ENCODE measurements around the gene HS1BP3.

HS1BP3 gene

DNA sequence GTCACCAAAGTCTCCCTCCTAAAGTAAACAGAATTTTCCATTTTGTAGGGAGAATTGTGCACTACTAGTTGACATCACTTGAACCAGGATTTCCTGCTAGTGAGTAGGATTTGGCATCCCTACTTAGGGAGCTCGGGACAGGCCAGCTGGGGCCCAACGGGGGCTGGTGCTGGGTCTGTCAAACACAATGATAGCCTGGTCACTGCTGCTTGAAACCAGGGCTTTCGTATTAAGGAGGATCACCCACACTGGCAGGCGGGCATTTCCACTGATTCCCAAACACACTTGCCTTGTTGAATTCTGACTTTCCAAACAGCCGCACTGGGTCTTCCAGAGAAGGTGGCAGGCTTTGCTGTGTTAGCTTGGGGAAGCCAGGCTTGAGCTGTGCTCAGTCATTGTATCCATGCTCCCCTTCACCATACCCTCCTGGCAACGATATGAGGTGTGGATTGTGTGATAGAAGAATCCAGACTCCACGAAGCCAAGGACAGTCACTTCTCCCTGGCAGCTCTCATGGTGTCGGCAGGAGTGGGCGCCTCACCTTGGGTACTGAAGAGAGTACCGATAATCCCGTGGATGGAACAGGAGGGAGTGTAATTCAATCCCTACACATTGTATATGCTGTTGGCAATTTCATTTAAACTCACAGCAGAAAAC is 23.5 kb upstream of the HS1BP3 start:
- DNase-seq: no peak

DNA sequence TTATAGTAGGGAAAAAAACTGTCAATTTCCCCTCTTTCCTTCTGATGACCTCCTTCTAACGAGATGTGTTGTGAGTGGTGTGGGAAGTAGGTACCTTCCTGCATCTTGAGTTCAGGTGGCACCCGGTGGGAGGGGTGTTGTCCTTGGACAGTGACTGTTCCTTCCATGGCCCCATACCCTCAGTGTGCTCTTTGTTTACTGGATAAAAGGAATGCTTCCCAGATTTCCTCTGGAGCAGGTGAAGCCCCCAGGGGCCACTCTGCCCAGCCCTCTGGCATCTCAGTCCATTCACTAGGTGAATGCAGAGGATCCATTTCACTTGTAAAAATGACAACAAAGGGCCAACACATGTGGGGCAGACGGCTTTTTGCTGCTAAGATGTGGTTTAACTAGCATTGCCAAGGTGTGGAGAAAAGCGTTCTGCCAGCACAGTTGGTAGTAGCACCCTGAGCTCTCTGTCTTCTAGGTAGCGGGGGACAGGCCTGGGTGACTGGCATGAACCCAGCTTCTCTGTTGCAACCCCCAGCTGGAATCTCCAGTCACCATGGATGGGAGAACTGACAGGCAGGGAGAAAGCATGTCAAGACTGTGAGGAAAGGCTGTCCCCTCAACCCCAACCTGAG is 22.9 kb upstream of the HS1BP3 start:
- DNase-seq: no peak

DNA sequence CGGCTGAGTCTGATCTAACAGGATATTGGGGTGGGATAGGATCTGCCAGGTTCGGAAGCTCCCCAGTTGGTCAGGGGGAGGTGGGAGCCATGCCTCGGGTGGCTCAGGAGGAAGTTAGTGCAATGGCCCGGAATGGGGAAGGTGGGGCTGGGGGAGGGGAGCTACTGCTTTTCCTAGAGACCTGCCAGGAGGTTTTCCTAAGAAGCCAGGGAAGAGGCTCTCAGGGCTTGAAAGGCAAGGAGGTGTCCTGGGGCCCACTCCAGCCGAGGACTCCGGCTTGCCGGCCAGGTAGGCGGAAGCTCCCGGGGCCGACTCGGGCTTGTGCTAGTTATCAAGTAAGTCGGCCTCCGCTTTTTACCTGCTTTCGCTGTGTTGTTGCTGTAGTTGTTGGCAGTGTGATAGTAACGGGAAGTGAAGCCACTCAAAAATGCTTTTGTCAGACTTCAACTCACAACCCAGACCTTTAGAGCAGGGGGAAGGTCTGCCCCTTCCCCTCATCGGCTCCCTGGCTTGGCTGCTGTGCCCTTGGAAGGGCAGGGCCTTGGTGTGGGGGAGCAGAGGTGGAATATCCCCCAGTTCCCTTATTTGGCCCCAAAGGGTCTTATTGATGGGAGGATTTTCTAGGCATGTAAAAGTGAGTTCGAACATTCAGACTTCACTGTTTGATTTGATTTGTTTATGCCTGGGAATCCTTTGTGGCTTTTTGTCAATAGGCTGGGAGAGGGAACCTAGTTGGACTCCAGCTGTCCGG is 21.5 kb upstream of the HS1BP3 start:
- DNase-seq: no peak

DNA sequence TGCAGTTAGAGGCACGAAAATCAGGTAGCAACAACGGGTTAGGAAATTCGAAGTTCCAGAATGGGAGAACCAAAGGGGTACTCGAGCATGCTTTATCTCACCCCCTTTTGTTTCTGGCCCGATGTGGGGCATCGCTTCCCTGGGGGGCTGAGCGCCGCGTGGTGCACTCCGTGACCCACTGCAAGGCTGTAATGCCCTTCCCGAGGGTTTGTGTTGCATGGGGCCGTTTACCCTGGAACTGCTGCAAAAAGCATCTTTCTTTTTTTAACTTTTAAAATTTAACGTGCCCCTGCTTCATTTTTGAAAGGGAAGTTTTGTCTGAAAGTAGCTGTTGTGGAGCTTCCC is 20.8 kb upstream of the HS1BP3 start:
- no peak for DNase-seq

DNA sequence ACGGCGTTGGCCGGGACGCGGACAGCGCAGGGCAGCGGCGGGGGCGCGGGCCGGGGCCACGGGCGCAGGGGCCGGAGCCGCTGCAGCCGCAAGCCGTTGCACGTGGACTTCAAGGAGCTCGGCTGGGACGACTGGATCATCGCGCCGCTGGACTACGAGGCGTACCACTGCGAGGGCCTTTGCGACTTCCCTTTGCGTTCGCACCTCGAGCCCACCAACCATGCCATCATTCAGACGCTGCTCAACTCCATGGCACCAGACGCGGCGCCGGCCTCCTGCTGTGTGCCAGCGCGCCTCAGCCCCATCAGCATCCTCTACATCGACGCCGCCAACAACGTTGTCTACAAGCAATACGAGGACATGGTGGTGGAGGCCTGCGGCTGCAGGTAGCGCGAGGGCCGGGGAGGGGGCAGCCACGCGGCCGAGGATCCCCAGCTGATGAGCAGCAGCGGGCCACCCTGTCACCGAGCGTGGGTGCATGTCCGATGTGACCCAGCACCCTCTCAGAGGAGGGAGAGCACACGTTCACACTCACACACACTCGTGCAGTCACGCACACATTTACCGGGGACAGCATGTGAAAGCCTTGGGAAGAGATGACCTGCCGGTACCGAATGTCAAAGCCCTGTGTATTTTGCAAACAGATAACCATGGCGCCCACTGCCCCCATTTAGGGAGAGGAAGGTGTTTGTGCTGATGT is 20.3 kb upstream of the HS1BP3 start:
- no peak for DNase-seq

DNA sequence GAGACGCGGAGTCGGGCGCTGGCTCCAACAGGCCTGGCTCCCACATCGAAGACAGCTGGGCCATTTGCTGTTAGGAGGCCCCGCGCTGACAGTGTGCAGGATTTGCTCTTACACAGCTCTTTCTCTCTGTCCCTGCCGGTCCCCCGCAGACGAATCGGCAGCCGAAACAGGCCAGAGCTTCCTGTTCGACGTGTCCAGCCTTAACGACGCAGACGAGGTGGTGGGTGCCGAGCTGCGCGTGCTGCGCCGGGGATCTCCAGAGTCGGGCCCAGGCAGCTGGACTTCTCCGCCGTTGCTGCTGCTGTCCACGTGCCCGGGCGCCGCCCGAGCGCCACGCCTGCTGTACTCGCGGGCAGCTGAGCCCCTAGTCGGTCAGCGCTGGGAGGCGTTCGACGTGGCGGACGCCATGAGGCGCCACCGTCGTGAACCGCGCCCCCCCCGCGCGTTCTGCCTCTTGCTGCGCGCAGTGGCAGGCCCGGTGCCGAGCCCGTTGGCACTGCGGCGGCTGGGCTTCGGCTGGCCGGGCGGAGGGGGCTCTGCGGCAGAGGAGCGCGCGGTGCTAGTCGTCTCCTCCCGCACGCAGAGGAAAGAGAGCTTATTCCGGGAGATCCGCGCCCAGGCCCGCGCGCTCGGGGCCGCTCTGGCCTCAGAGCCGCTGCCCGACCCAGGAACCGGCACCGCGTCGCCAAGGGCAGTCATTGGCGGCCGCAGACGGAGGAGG is 19.6 kb upstream of the HS1BP3 start:
- no peak for DNase-seq

DNA sequence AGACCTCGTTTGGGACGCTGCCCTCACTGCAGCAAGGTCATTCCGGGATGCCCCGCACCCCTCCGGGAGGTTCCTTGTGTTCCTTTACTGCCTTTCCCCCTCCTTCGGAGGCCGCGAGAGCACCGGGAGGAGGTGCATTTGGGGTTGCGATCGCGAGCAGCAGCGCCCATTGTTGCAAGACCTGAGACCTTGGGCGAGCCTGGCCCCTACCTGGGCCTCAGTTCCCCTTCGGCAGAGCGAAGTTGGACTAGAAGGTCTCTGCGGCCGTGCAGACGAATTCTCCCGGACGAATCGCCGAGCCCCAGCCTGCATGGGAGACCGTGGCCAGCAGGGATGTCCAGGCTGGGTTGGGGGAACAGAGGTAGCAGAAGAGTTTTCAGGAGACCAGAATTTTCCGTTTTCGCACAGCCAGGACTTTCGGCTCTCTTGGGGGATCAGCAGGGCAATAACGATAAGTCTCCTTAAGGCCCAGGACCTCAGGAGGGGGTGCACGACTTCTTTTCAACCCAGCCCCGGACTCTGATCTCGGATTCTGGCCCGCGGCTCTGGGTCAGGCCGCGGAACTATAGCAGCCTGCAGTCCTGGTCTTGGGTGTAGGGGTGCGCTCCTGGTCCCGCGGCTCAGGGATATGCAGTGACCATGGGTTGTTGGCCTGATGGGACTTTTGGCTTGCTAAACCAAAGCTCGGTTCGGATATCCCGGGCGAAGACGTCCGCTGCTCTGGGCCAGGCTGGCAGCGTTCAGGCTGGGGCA is 18.8 kb upstream of the HS1BP3 start:
- DNase-seq: no peak

DNA sequence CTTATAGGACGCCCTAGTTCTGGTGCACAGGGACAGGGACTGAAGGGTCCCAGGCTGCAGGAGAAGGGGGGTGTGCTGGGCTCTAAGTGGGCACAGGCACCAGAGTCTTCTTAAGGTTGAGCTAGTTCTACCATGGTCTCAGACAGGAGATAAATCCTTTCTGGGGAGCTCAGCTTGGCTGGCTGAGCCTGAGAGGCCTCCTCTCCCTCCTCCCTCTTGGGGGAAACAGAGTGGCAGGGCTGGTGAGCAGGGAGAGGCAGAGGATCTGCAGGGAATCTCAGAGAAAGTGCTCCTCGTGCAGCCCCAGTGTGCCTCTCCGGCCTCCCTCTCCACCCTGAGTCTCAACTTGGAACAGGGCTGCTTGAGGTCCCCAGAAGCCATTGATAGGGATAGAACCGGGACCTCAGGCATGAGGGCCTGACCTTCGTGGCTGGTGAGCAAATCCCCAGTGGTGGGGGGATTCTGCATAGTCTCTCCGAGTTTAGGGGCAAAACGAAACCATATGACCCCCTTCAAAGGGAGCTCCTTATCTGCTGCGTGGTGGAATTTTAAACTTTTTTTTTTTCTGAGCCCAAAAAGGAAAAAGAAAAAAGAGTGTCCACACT is 18.1 kb upstream of the HS1BP3 start:
- no peak for DNase-seq

DNA sequence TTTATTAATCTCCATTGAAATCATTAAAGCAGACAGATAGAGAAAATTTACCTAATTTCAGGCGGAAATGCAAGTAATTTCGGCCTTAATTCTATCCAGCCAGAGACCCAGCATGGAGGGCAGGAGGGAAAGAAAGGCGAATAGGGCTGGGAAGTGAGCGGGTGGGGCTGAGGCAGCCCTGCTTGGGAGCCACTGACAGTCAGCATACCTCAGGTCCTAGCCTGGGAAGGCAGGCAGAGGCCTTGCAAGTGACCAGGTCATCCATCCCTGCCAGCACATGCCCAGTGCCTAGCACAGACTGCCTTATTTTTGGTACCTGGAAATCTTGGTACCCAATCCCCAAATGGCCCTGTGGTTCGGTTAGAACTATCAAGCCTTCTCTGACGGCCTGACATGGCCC is 17.6 kb upstream of the HS1BP3 start:
- DNase-seq: no peak

DNA sequence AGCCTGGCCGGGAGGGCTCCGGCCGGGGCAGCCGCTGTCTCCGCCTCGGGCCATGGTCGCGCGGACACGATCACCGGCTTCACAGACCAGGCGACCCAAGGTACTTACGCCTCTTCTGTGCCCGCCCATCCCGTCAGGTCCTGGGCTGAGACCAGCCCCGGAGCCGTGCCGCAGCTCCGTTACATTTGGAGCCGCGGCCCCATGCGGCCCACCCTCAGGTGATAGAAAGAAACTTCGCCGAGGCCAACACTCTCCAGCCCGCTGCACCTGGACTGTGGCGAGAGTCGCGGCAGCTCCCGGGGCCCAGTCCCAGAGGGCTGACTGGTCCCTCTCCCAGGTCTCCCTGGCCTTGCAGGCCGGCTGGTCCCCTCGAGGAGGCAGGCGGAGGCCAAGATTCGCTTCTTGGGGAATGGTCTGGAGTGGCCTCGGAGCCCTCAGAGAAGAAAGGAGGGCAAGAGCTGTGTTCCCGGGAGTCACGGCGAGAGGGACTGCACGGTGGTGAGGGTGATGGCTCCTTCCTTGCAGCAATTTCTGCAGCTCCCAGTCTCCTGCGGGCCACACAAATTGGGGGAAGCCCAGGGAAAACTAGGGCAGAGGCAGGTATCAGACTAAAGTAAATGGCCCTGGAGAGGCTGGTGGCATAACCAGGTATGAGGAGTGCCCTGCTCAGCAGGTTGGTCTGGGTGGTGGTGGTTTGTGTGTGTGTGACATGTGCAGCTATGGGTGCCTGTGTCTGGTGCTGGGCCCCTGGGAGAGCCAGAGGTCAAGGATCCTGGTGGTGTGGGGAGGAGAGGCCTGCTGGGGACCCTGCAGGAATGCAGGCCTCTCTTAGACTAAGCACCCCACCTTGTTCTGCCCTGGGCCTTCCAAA is 16.9 kb upstream of the HS1BP3 start:
- no peak for DNase-seq

DNA sequence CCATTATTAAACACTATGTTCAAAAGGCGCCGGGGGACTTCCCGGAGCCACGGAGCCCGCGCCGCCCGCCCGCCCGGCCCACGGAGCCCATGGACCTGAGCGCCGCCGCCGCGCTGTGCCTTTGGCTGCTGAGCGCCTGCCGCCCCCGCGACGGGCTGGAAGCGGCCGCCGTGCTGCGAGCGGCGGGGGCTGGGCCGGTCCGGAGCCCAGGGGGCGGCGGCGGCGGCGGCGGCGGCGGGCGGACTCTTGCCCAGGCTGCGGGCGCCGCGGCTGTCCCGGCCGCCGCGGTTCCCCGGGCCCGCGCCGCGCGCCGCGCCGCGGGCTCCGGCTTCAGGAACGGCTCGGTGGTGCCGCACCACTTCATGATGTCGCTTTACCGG is 16.2 kb upstream of the HS1BP3 start:
- no peak for DNase-seq

DNA sequence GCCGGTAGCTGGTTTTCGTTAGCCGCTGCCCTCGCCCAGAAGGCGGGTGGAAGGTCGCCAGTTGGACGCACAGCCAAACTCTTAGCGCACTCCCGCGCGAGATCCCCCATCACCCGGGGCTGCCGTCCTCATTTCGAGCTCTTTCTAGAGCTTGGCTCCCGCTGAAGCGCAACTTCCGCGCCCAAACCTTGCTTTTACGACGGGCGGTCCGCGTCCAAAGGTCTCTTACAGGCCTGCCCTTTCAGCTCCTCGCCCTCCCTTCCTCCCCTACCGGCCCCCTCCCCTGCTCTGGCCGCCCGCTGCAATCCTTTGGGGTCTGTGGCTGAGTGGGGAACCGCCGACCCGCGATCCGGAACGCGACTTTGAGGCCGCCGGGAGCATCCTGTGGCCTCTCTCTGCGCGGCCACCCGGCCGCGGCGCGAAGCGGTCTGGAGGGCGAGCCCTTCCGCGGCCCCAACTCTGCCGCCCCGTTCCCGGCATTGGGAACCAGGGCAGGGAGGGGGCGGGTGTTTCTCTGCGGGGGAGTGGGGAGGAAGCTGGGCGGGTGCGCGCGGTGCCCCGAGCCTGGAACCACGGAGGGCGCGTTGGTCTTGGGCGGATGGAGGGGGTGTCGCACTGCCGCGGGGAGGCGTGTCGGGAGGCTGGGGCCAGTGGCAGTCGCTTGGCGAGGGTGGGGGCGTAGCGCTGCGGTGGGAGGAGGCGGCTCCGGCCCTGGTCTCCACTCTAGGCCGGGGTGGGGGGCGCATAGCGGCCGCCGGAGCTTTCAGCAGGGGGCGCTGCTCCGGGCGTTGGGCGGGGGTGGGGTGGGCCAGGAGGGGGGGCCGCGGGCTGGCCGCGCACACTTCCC is 15.6 kb upstream of the HS1BP3 start, which contains the start of gene GDF7:
Gene GDF7 (plus strand): TSS at position 841 of the 847 bp plus-strand sequence. CDS start 96 bp downstream, outside the sequence.
- DNase-seq: no peak

DNA sequence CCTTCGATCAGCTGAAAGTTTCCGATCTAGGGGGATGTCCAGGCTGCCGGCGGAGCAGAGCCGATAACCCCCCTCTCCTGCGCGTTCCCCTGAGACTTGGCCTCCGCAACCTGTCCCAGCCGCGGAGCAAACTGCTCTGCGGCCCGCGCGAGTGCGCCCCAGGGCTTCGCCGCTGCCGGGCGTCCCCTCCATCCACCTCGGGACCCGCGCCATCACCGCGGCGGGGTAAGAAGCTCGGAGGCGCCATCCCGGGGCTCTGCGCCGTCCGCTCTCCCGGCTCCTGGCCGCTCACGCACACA is 15.1 kb upstream of the HS1BP3 start:
- DNase-seq: no peak

DNA sequence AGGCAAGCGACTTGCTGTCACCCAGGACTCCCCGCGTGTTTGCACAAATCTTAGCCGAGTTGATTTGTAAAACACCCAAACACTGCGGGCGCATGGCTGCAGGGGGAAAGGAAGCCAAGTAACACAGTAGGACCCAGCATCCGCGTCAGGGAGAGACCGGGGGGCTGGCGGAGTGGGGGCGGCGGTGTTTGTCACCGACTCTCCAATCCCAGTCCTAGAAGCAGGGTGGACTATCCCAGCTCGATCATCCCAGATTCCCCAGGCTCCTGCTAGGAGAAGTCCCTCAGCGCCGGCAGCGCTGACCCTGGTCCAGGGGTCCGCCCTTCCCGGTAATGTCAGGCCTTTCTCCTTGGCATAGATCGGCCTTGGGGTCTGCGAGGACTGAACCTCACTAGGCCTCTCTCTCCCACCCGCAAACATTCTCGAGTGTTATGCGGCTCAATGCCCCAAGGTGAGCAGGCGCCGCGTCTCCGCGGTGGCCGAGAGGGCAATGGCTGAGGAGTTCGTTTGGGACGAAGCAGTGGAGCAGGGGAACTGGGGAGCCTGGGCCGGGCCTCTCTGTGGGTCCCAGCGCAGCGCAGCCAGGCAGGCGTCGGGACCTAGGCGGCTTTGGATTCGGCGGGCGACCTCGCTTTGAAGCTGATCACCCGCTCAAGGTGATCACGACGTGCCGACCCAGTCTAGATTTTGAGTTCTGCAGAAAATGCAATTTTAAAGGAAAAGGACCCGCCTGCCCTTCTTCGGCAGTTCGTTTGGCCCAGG is 14.5 kb upstream of the HS1BP3 start:
- no peak for DNase-seq

DNA sequence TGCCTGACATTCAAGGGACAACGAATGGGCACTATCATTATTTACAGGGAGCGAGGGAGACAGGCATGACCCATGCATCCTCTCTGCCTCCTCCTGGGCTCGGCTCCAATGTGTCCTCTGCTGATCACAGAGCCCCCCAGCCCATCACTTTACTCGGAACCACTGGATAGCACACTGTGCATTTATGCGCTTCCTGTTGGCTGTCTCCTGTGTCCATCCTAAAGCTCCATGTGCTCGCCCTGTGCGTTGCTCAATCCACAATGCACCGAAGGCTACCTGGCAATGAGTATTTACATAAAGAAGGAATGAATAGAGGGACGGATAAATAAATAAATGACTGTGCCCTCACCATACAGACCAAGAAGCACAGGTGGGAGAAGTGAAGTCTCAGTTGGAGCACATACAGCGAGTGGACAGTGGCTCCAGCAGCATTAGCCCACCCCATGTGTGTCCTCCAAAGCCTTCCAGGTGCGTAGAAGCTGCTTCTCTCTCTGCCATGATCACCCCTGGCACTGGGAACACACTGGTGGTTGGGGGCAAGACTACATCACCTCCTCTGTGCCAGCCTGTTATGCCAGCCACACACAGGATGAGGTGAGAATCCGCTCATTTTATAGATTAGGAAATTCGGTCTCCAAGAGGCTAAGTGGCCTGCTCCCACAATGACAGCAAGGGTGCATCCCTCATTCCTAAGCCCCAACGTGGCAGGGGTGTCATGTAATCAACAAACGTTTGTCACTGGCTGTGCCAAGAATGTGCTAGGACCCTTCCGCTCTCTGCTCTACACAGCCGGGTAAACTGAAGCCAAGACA is 13.7 kb upstream of the HS1BP3 start:
- no peak for DNase-seq

DNA sequence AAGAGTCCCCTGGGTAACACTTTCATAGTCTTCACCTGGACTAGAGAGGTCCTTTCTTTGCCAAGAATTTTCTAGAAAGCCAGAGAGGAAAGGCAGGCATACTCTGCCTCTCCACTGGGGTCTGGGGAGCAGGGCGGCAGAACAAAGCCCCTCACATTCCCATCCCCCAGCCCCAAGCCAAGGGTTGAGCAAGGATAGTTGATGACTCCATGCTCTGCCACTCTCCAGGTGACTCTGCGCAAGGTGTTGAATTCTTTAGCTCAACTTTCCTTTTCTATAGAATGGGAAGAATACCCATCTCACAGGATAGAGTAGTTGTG is 13.1 kb upstream of the HS1BP3 start:
- no peak for DNase-seq

DNA sequence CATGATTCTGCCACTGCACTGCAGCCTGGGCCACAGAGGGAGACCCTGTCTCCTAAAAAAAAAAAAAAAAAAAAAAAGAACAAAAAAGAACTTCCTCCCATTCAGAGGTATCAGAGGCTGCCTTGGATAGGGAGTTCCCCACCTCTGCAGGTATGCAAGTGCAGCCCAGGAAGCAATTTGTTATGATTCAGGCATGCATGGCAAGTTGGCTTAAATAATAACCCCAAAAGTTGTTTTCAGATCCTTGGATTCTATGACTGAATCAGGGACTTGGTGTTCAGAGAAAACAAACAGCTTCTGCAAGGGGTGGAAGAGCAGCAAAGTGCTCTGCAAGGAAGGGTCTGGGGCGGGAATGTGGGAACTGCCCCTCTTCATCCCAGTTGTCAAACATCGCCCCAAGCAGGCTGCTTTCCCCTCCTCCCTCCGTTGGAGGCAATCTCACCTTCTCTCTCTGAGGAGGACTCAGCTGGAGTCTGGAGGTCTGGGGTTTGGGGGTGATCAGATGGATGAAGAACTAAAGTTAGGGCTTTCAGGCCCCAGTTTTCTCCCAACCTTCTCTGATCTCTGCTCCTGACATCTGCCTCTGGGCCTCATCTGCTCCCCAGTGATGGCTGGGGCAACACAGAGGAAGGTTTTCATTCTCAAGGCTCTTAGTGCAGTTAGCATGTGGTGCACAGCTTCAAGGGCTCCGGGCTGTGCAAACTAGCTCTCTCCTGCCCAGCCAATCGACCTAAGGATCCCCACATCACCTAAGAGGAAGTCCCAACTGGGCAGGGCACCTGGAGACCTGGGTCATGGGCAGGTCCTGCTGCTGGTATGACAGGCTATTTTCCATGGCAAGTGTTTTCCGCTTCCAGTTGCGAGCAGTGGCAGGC is 12.5 kb upstream of the HS1BP3 start:
- DNase-seq: no peak

All from NCI-H510A (cell line).